Astrocyte of the spinal cord (primary cell): Measurements from ENCODE around the gene FAM177B.
A peak's percentile ranks its signal among the peaks of the same experiment; 100 is the strongest.

Source experiments
- DNase-seq: peaks from one replicate; pipeline ENCODE4 v3.0.0; 2011; ENCODE audit warnings: low read depth, low spot score
- H3K4me3 ChIP-seq: 2 replicates; pipeline ENCODE4 v1.5.1; 2011; ENCODE audit warnings: low read depth, mild to moderate bottlenecking, low read length, moderate library complexity
- in situ Hi-C: cut with HindIII; loops from 2 replicates; pipeline ENCODE4 v1.10.0; 2017; ENCODE audit warnings: low sequenced_read_pairs
- TF ChIP-seq, protein P1 (sequence below): IDR thresholded peaks from 2 replicates; pipeline ENCODE4 v1.5.1; 2012; ENCODE audit warnings: low read depth, mild to moderate bottlenecking, low read length, inconsistent platforms

The FAM177B gene

GRCh38 chr1:222788402-222789156, 51.6 kb downstream of the FAM177B start:
- DNase-seq = no peak
- H3K4me3 ChIP-seq = no peak overlapping the region
- in situ Hi-C loops = loop anchor here (25.0 kb wide), 1 partner anchor 299 kb away; no protein-coding TSS in a partner anchor
- TF ChIP-seq, protein P1, sequence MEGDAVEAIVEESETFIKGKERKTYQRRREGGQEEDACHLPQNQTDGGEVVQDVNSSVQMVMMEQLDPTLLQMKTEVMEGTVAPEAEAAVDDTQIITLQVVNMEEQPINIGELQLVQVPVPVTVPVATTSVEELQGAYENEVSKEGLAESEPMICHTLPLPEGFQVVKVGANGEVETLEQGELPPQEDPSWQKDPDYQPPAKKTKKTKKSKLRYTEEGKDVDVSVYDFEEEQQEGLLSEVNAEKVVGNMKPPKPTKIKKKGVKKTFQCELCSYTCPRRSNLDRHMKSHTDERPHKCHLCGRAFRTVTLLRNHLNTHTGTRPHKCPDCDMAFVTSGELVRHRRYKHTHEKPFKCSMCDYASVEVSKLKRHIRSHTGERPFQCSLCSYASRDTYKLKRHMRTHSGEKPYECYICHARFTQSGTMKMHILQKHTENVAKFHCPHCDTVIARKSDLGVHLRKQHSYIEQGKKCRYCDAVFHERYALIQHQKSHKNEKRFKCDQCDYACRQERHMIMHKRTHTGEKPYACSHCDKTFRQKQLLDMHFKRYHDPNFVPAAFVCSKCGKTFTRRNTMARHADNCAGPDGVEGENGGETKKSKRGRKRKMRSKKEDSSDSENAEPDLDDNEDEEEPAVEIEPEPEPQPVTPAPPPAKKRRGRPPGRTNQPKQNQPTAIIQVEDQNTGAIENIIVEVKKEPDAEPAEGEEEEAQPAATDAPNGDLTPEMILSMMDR = no peak

DNA sequence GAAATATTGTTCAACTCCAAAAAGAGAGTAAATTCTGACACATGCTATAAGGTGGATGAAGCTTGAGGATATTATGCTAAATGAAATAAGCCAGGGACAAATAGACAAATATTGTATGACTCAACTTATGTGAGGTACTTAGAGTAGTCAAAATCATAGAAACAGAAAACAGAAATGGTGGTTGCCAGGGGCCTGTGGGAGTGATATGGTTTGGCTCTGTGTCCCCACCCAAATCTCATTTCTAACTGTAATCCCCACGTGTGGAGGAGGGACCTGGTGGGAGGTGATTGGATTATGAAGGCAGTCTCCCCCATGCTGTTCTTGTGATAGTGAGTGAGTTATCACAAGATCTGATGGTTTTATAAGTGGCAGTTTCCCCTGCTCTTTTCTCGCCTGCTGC, 53.1 kb downstream of the FAM177B start:
- DNase-seq = no peak
- H3K4me3 ChIP-seq = no peak overlapping the region
- in situ Hi-C loops = loop anchor here (25.0 kb wide), 1 partner anchor 297 kb away; no protein-coding TSS in a partner anchor
- TF ChIP-seq, protein P1 = no peak

DNA sequence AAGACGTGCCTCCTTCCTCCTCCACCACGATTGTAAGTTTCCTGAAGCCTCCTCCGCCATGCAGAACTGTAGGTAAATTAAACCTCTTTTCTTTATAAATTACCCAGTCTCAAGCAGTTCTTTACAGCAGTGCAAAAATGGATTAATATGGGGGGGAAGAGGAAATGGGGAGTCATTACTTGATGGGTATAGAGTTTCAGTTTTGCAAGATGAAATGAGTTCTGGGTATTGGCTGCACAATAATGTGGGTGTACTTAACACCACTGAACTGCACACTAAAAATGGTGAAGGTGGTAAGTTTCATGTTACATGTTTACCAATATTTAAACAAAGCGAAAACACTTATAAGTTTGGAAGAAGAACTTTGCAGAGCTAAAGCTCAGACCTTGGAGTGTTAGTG, 53.5 kb downstream of the FAM177B start:
- no peak overlapping the region for H3K4me3 ChIP-seq
- in situ Hi-C loops = loop anchor here (25.0 kb wide), 1 partner anchor 297 kb away; no protein-coding TSS in a partner anchor
- no peak for DNase-seq
- TF ChIP-seq, protein P1 = no peak

- no peak overlapping the region for H3K4me3 ChIP-seq
- TF ChIP-seq, protein P1 = no peak
- no peak for DNase-seq
- in situ Hi-C loops = loop anchor here (25.0 kb wide), 1 partner anchor 296 kb away; no protein-coding TSS in a partner anchor
Measured at GRCh38 chr1:222791006-222791710, 54.2 kb downstream of the FAM177B start.

- no peak overlapping the region for H3K4me3 ChIP-seq
- TF ChIP-seq, protein P1 = peak; percentile 41
- in situ Hi-C loops = loop anchor here (25.0 kb wide), 1 partner anchor 295 kb away; no protein-coding TSS in a partner anchor
- peak; percentile 29 for DNase-seq
Measured at GRCh38 chr1:222792744-222793143, 55.7 kb downstream of the FAM177B start.

- no peak overlapping the region for H3K4me3 ChIP-seq
- in situ Hi-C loops = loop anchor here (25.0 kb wide), 1 partner anchor 292 kb away; no protein-coding TSS in a partner anchor
- TF ChIP-seq, protein P1 = peak; percentile 22
- DNase-seq = no peak
Measured at GRCh38 chr1:222794656-222795474, 57.9 kb downstream of the FAM177B start.
